ENCODE results near the gene GLIPR1L2.
"Not testable (repeated sequence)": the region's sequence is repeated elsewhere in the genome, so short reads cannot be mapped to it uniquely, and the experiment has no call there.

The GLIPR1L2 gene

GRCh38 chr12:75390899-75391538 is at the start of gene GLIPR1L2:
GLIPR1L2 (plus strand) TSS chr12:75391089; CDS start chr12:75391117, 28 bp downstream.
- DNase-seq (ENCODE audit: low spot score): peak; percentile 98

DNA sequence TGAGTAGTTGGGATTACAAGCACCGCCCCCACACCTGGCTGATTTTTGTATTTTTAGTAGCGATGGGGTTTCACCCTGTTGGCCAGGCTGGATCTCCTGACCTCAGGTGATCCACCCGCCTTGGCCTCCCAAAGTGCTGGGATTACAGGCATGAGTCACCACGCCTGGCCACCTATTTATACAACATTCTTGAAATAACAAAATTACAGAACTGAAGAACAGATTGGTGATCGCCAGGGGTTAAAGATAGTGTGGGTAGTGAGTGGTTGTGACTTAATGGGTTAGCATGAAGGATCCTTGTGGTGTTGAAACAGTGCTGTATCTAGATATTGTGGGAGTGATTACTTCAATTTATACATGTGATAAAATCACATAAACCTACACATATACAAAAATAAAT is 49.0 kb upstream of the GLIPR1L2 start:
- no peak for DNase-seq (ENCODE audit: low spot score)

DNA sequence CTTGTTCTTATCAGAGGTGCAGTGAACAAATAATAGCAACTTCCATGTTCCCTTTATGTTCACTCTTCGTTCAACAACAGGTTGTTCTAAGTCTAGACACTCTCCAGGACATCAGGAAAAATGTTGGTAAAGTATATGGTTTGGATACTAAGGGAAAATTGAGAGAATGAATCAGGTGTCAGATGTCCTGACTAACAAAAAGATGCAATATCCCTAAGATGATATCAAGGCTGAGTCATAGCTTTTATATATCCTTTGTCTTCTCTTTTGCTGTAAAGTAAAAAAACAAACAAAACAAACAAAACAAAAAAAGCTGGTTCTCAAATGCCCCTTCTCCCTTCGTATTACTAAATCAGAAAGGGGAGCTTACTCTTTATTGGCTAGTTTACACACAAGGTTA is 45.4 kb upstream of the GLIPR1L2 start:
- DNase-seq (ENCODE audit: low spot score): peak; percentile 30

- DNase-seq (ENCODE audit: low spot score): not testable (repeated sequence)
These were observed 44.7 kb upstream of the GLIPR1L2 start for GRCh38 chr12:75346215-75346614.

GRCh38 chr12:75349946-75350345 is 40.9 kb upstream of the GLIPR1L2 start:
- no peak for DNase-seq (ENCODE audit: low spot score)

DNA sequence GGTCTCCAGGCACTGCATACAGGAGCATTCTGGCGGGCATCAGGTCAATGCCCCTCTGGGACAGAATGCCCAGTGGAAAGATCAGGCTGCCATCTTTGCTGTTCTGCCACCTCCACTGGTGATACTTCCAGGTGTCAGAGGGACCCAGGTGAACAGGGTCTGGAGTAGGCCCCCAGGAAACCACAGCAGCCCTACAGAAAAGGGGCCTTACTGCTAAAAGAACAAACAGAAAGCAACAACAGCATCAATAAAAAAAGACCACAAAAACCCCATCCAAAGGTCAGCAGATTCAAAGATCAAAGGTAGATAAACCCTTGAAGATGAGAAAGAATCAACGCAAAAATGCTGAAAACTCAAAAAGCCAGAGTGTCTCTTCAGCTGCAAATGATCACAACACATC is 40.5 kb upstream of the GLIPR1L2 start:
- no peak for DNase-seq (ENCODE audit: low spot score)

DNA sequence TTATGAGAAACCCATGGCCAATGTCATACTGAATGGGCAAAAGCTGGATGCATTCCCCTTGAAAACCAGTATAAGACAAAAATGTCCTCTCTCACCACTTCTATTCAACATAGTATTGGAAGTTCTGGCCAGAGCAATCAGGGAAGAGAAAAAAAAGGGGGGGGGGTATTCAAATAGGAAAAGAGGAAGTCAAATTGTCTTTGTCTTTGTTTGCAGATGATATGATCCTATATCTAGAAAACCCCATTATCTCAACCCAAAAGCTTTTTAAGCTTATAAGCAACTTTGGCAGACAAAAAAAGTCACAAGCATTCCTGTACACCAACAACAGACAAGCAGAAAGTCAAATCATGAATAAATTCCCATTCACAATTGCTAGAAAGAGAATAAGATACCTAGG is 36.9 kb upstream of the GLIPR1L2 start:
- DNase-seq (ENCODE audit: low spot score): no peak

- DNase-seq (ENCODE audit: low spot score): no peak
These were observed 30.0 kb upstream of the GLIPR1L2 start for GRCh38 chr12:75360920-75361319.

GRCh38 chr12:75361408-75361807 is 29.5 kb upstream of the GLIPR1L2 start:
- DNase-seq (ENCODE audit: low spot score): no peak

GRCh38 chr12:75364919-75365318 is 26.0 kb upstream of the GLIPR1L2 start:
- DNase-seq (ENCODE audit: low spot score): no peak

DNA sequence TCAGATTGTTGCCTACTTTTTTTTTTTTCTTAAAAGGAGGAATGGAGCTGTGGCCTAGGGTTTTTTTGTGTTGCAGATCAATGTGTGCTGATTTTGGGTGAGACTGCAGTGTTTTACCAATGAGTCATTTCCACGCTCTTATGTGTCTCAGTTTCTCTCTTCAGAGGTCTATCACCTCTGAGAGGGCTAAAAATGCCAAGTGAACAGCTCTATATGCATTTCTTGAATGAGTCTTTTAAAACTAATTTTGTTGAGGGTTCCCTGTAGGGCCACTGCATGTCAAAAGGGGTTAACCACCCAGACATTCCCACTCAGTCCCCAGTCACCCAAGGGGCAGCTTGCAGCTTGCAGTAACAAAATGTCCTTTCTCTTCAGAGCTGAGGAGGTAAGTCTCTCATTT is 24.3 kb upstream of the GLIPR1L2 start:
- DNase-seq (ENCODE audit: low spot score): no peak

DNA sequence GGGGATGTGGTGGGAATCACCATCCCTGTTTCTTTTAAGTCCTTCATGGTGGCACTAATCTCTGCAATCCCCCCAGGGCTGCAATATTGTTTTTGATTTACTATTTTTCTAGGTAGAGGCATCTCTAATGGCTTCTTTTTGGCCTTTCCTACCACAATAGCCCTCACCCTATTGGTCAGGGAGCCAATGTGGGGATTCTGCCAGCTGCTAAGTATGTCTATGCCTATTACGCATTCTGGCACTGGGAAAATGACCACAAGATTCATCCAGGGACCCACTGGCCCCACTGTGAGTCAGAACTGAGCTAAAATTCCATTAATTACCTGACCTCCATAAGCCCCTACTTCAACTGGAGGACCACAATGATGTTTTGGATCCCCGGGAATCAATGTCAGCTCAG is 15.9 kb upstream of the GLIPR1L2 start:
- no peak for DNase-seq (ENCODE audit: low spot score)

DNA sequence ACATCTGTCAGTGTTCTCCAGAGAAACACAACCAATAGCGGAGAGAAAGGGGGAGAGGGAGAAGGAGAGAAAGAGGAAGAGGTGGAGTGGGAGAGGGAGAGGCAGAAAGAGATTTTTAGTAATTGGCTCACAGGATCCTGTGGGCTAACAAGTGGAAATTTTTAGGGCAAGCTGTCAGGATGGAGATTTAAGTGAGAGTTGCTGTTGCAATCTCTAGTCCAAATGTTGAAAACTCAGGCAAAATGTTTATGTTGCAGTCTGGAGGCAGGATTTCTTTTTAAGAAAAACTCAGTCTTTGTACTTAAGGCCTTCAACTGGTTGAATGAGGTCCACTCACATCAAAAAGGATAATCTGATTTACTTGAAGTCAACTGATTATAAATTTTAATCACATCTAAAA is 12.5 kb upstream of the GLIPR1L2 start:
- no peak for DNase-seq (ENCODE audit: low spot score)

DNA sequence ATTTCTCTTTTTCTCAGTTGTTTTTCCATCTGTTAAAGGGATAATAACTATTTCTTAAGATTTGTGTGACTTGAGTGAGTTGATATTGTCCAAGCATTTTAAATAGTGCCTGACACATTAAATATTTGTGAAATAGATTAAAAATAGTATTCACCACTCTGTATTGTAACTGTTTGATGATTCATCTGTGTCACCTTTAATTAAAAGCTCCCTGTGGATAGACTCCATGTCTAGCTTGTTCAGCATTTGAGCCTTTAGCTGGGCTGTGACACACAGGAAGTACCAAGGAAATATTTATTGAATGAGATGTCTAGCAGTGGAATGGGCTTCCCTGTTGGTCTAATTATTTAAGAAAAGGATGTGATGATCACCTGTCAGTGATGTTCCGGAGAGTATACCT is 1.8 kb upstream of the GLIPR1L2 start:
- DNase-seq (ENCODE audit: low spot score): peak; percentile 97

GRCh38 chr12:75389706-75390105 is 1.2 kb upstream of the GLIPR1L2 start:
- peak; percentile 49 for DNase-seq (ENCODE audit: low spot score)

GRCh38 chr12:75390156-75390898 is 562 bp upstream of the GLIPR1L2 start:
- DNase-seq (ENCODE audit: low spot score): no peak

- no peak for DNase-seq (ENCODE audit: low spot score)
These were observed 13.3 kb downstream of the GLIPR1L2 start for GRCh38 chr12:75404231-75404630.

DNA sequence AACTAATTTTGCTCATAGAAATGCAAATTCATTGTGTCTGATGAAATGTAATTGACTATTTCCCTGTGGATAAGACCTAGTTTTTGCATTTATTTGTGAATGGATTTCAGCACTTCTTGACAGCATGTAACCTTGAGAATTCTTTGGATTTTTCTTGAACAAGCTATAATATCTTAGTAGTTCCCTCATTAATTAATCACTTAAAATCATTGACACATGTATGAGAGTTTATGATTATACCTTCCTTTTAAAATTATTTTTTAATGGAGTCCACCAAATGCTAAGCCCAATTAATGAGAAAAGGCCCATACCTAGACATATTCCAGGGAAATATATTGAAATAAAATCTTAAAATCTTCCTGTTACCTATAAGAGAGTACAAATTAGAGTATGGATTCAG is 16.8 kb downstream of the GLIPR1L2 start:
- DNase-seq (ENCODE audit: low spot score): no peak

DNA sequence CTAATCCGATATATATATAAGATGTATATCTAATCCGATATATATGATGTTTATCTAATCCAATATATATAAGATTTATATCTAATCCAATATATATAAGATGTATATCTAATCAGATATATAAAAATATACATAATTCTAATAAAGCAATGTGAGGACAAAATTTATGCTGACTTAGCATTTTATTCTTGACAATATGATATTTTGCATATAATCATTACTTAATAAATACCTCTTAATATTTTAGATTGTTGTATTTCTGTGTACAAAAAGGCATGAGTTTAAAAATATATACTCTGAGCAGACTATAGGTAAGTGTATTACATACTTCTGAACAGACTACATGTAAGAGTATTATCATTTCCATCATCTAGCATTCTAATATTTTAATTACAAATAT is 18.9 kb downstream of the GLIPR1L2 start:
- no peak for DNase-seq (ENCODE audit: low spot score)

- DNase-seq (ENCODE audit: low spot score): no peak
These were observed 23.8 kb downstream of the GLIPR1L2 start for GRCh38 chr12:75414671-75415070.

DNA sequence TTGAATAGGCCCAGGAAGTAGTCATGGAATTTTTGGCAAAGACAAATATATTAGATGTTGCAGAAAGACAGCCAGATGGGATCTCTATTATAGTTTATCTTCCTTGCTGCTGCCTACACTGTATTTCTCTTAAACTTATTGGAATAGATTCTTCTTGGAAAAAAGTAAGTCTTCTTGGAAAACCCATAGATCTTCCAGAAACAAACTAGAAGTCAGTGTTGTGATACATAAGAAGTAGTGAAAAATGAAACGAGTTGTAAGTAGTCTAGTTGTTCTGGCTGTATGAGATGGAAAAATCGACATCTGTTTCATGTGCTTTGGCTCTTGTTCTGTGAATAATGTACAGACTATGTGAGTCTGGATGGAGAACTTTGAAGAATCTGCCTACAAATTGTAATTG is 29.0 kb downstream of the GLIPR1L2 start:
- no peak for DNase-seq (ENCODE audit: low spot score)

- DNase-seq (ENCODE audit: low spot score): no peak
These were observed 36.6 kb downstream of the GLIPR1L2 start for GRCh38 chr12:75427491-75427890.

DNA sequence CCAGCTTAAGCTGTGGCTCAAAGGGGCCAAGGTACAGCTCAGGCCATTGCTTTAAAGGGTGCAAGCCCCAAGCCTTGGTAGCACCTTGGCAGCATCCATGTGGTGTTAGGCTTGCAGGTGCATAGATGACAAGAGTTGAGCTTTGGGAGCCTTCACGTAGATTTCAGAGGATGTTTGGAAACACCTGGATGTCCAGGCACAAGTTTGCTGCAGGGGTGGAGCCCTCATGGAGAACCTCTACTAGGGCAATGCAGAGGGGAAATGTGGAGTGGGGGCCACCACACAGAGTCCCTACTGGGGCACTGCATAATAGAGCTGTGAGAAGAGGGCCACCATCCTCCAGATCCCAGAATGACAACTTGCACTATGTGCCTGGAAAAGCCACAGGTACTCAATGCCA is 37.9 kb downstream of the GLIPR1L2 start:
- no peak for DNase-seq (ENCODE audit: low spot score)

DNA sequence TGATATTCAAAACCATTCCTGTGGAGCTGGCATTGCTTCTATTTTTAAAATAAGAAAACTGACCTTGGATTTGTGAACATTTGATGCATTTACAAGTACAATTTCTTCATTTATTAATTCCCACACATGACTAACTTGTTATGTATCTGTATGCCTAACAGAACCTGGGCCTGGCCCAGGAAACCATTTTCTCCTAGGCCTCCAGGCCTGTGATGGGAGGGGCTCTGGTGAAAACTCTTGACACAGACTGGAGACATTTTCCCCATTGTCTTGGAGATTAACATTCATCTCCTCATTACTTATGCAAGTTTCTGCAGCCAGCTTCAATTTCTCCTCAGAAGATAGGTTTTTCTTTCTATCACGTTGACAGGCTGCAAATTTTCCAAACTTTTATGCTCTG is 42.0 kb downstream of the GLIPR1L2 start:
- no peak for DNase-seq (ENCODE audit: low spot score)

Data from RKO (cell line).